Hepatocyte (in vitro differentiated cells): ENCODE results near the gene PRKG1. TPM values are rescaled to one million over a fixed set of nuclear protein-coding genes. Genes with fewer than 3 reads are reported as not detected.
"Not testable (repeated sequence)": the region's sequence is repeated elsewhere in the genome, so short reads cannot be mapped to it uniquely, and the experiment has no call there.

ENCODE experiments used
- DNase-seq: peaks from one replicate; pipeline ENCODE4 v3.0.0-alpha.2; 2016; ENCODE audit warnings: low spot score
- H2AFZ ChIP-seq: fragments of 200-600 bp; sonication (generic); 2 replicates; pipeline ENCODE4 v1.6.0; 2016; ENCODE audit warnings: antibody characterized with exemption, mild to moderate bottlenecking
- H3K27ac ChIP-seq: fragments of 200-600 bp; sonication (generic); 2 replicates; pipeline ENCODE4 v1.5.1; 2016; ENCODE audit warnings: mild to moderate bottlenecking
- H3K27me3 ChIP-seq: fragments of 200-600 bp; sonication (generic); 2 replicates; pipeline ENCODE4 v1.6.1; 2016
- H3K36me3 ChIP-seq: fragments of 200-600 bp; sonication (generic); replicated peaks from 2 replicates; pipeline ENCODE4 v1.5.1; 2016; ENCODE audit warnings: low read depth; ENCODE audit not compliant: insufficient read depth
- H3K4me1 ChIP-seq: fragments of 200-600 bp; sonication (generic); 2 replicates; pipeline ENCODE4 v1.5.1; 2016; ENCODE audit warnings: mild to moderate bottlenecking, moderate library complexity; ENCODE audit not compliant: insufficient read depth
- H3K4me2 ChIP-seq: fragments of 200-600 bp; sonication (generic); 2 replicates; pipeline ENCODE4 v1.6.0; 2016
- H3K4me3 ChIP-seq: fragments of 200-600 bp; sonication (generic); 2 replicates; pipeline ENCODE4 v1.5.1; 2016; ENCODE audit warnings: mild to moderate bottlenecking
- H3K79me2 ChIP-seq: fragments of 200-600 bp; sonication (generic); 2 replicates; pipeline ENCODE4 v1.6.0; 2017; ENCODE audit warnings: mild to moderate bottlenecking
- H3K9me2 ChIP-seq: fragments of 200-600 bp; sonication (generic); replicated peaks from 2 replicates; pipeline ENCODE4 v1.6.0; 2017; ENCODE audit warnings: mild to moderate bottlenecking; ENCODE audit not compliant: insufficient read depth
- H3K9me3 ChIP-seq: fragments of 200-600 bp; sonication (generic); 2 replicates; pipeline ENCODE4 v1.5.1; 2016; ENCODE audit warnings: low read depth, mild to moderate bottlenecking
- H4K20me1 ChIP-seq: fragments of 200-600 bp; sonication (generic); 2 replicates; pipeline ENCODE4 v1.6.0; 2016; ENCODE audit warnings: mild to moderate bottlenecking; ENCODE audit not compliant: insufficient read depth, poor library complexity, severe bottlenecking
- CTCF ChIP-seq: fragments of 200-600 bp; sonication (generic); IDR thresholded peaks from 2 replicates; pipeline ENCODE4 v1.5.1; 2016; ENCODE audit warnings: antibody characterized with exemption, mild to moderate bottlenecking; ENCODE audit not compliant: poor library complexity
- EZH2 ChIP-seq: fragments of 200-600 bp; sonication (generic); IDR thresholded peaks from 2 replicates; pipeline ENCODE4 v1.6.1; 2016; ENCODE audit warnings: antibody characterized with exemption, mild to moderate bottlenecking, borderline replicate concordance
- EZH2phosphoT487 ChIP-seq: fragments of 200-600 bp; sonication (generic); IDR thresholded peaks from one replicate; pipeline ENCODE4 v1.6.1; 2018; ENCODE audit warnings: antibody characterized with exemption, mild to moderate bottlenecking, low read depth, moderate library complexity; ENCODE audit not compliant: unreplicated experiment, severe bottlenecking
- WGBS: methylation state at CpG from one replicate; pipeline ENCODE4 v1.1.6; 2016; ENCODE audit warnings: low lambda C conversion rate; ENCODE audit errors: missing lambda C conversion rate; 5-methylcytosine and 5-hydroxymethylcytosine counted together
- polyA plus RNA-seq: library from polyadenylated mRNA; unstranded; fragments of >200 nt; fragmentation: Nextera tagmentation; extraction: Ambion mirVana; gene quantifications from 2 replicates; pipeline ENCODE4 v1.2.1, GENCODE V29; 2016
- total RNA-seq: library from RNA; depleted of rRNA; stranded (reverse); fragments of >200 nt; gene quantifications from 2 replicates; pipeline ENCODE4 v1.2.3, GENCODE V29; 2014

Gene PRKG1
- total and polyA plus RNA-seq, 2 experiments from 2014 or later, result 4.0 to 8.1 TPM

GRCh38 chr10:51340845-51341610 lies 266.7 kb downstream of the PRKG1 start:
- H4K20me1 ChIP-seq, result no peaks in the 10 kb centered on the region
- 76% methylated on average over 4 of the region's 4 CpGs for WGBS
- no peak overlapping the region for H3K4me2 ChIP-seq
- no peaks in the 10 kb centered on the region for H3K9me3 ChIP-seq
- no peaks in the 10 kb centered on the region for H3K36me3 ChIP-seq
- TF ChIP-seq EZH2 (no peak), CTCF (no peak)
- H3K9me2 ChIP-seq, result no peaks in the 10 kb centered on the region
- H3K4me3 ChIP-seq, result no peak overlapping the region
- no peak overlapping the region for H2AFZ ChIP-seq
- no peak overlapping the region for H3K27ac ChIP-seq
- H3K27me3 ChIP-seq, result no peaks in the 10 kb centered on the region
- no peaks in the 10 kb centered on the region for H3K79me2 ChIP-seq
- DNase-seq, result no peak
- H3K4me1 ChIP-seq, result no peaks in the 10 kb centered on the region

DNA sequence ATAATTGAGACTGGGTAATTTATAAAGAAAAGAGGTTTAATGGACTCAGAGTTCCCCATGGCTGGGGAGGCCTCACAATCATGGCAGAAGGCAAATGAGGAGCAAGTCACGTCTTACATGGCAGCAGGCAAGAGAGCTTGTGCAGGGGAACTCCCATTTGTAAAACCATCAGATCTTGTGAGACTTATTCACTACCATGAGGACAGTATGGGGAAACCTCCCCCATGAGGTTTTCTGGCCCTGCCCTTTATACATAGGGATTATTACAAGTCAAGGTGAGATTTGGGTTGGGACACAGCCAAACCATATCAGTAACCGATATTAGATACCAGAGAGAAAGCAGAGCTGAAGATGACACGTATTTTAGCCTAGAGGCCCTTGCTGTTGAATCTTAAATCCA lies 267.5 kb downstream of the PRKG1 start:
- not testable (repeated sequence) for H3K9me3 ChIP-seq, H3K27me3 ChIP-seq, H3K9me2 ChIP-seq, H3K36me3 ChIP-seq, H4K20me1 ChIP-seq, H2AFZ ChIP-seq, H3K4me1 ChIP-seq, DNase-seq, H3K4me2 ChIP-seq, H3K27ac ChIP-seq, H3K4me3 ChIP-seq, H3K79me2 ChIP-seq
- 94% methylated on average over 3 of the region's 3 CpGs for WGBS

DNA sequence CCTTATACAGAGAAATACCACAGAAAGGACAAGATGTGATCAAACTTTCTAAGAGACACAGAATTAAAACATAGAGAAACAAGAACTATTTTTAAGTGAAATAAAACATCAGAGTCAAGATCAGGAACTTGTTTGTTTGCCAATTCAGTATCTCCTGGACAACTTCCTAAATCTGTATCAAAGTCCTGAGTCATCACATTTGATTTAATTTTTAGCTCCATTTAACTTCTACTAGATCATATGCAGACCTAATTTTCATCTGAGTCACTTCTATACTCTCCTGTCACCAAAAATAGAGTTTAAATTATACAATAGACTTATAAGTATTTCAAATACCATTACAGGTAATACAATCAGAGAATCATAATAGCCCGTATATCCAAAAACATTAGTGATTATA lies 268.1 kb downstream of the PRKG1 start:
- Histone ChIP-seq H3K27ac (no peak overlapping the region), H3K4me3 (no peak overlapping the region), H3K36me3 (no peaks in the 10 kb centered on the region), H2AFZ (no peak overlapping the region), H3K4me1 (no peaks in the 10 kb centered on the region), H3K79me2 (no peaks in the 10 kb centered on the region), H3K4me2 (no peak overlapping the region), H4K20me1 (no peaks in the 10 kb centered on the region), H3K9me3 (no peaks in the 10 kb centered on the region), H3K27me3 (no peaks in the 10 kb centered on the region), H3K9me2 (no peaks in the 10 kb centered on the region)
- no peak for DNase-seq
- 100% methylated on average over 1 of the region's 1 CpG for WGBS
- TF ChIP-seq EZH2phosphoT487 (no peak), CTCF (no peak), EZH2 (no peak)

DNA sequence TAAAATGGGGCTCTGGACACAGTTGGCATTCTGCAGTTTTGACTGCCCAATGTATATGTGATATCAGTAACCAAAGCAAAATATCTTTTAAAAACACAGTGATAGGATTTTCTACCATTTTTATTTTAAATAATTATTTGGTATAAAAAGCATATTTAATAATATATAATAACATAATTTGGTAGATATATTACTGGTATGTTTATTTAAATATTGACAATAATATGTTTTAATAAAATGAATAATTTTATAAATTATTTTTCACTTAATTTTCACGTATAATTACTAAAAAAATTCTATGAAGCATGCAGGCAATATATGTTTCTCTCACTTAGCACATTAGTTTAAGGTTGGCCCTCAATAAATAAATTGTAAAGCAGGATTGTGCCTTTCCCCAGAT lies 269.1 kb downstream of the PRKG1 start:
- H3K9me3 ChIP-seq, result no peaks in the 10 kb centered on the region
- no peaks in the 10 kb centered on the region for H4K20me1 ChIP-seq
- TF ChIP-seq EZH2 (no peak), CTCF (no peak), EZH2phosphoT487 (no peak)
- no peak overlapping the region for H3K27ac ChIP-seq
- H3K4me3 ChIP-seq, result no peak overlapping the region
- no peaks in the 10 kb centered on the region for H3K36me3 ChIP-seq
- no peak for DNase-seq
- no peak overlapping the region for H3K4me2 ChIP-seq
- 97% methylated on average over 1 of the region's 1 CpG for WGBS
- H3K79me2 ChIP-seq, result no peaks in the 10 kb centered on the region
- no peaks in the 10 kb centered on the region for H3K27me3 ChIP-seq
- H3K9me2 ChIP-seq, result no peaks in the 10 kb centered on the region
- H3K4me1 ChIP-seq, result no peaks in the 10 kb centered on the region
- H2AFZ ChIP-seq, result no peak overlapping the region
